SKM-1 treated with dmso at 0.1 percent for 144 hours (cell line): ENCODE measurements around the gene VWA5B2.
A peak's percentile ranks its signal among the peaks of the same experiment; 100 is the strongest.
"Not testable (repeated sequence)": the region's sequence is repeated elsewhere in the genome, so short reads cannot be mapped to it uniquely, and the experiment has no call there.

Source experiments
- DNase-seq: peaks from one replicate; lab custom pipeline; 2025; ENCODE audit not compliant: unreplicated experiment; lab: John Stamatoyannopoulos, UW

The VWA5B2 gene

GRCh38 chr3:184241141-184241446, 11.7 kb downstream of the VWA5B2 start:
- DNase-seq: no peak

- DNase-seq: no peak
These were observed 12.3 kb downstream of the VWA5B2 start for GRCh38 chr3:184241447-184242296.

- no peak for DNase-seq
These were observed 12.9 kb downstream of the VWA5B2 start for GRCh38 chr3:184242297-184242685.

GRCh38 chr3:184248454-184249411, 19.3 kb downstream of the VWA5B2 start, which contains the start of gene ALG3:
Gene ALG3, minus strand, starts transcription at chr3:184248962. Its CDS starts 22 bp downstream, at chr3:184248940.
- DNase-seq: peak; percentile 54

- DNase-seq: peak; percentile 98
These were observed 20.2 kb downstream of the VWA5B2 start, which contains the start of gene EEF1AKMT4 for GRCh38 chr3:184249412-184250166. Gene EEF1AKMT4, plus strand, starts transcription at chr3:184249672. Its CDS starts 23 bp downstream, at chr3:184249695.

- peak; percentile 93 for DNase-seq
These were observed 20.9 kb downstream of the VWA5B2 start for GRCh38 chr3:184250167-184250828.

GRCh38 chr3:184255291-184256039, 26.1 kb downstream of the VWA5B2 start:
- DNase-seq: no peak

GRCh38 chr3:184257083-184257915, 27.9 kb downstream of the VWA5B2 start:
- DNase-seq: no peak

GRCh38 chr3:184258926-184259325, 29.5 kb downstream of the VWA5B2 start:
- no peak for DNase-seq

- no peak for DNase-seq
These were observed 30.1 kb downstream of the VWA5B2 start for GRCh38 chr3:184259396-184259877.

GRCh38 chr3:184259878-184260723, 30.7 kb downstream of the VWA5B2 start:
- DNase-seq: no peak

GRCh38 chr3:184260724-184261269, 31.4 kb downstream of the VWA5B2 start:
- DNase-seq: no peak

GRCh38 chr3:184261270-184261853, 32.0 kb downstream of the VWA5B2 start, which contains the start of gene CAMK2N2:
Gene CAMK2N2, minus strand, starts transcription at chr3:184261553. Its CDS starts 268 bp downstream, at chr3:184261285.
- DNase-seq: peak; percentile 36

GRCh38 chr3:184261854-184262763, 32.7 kb downstream of the VWA5B2 start:
- no peak for DNase-seq

- no peak for DNase-seq
These were observed 33.4 kb downstream of the VWA5B2 start for GRCh38 chr3:184262764-184263179.

GRCh38 chr3:184267249-184267648, 37.9 kb downstream of the VWA5B2 start:
- DNase-seq: not testable (repeated sequence)
